Erythroblast (primary cell): ENCODE data around the gene TRIM68.

Experiments used
- GATA1 ChIP-seq: IDR thresholded peaks from 2 replicates; pipeline ENCODE4 v1.6.1; 2011; ENCODE audit warnings: low read depth, mild to moderate bottlenecking, control low read depth, low read length, moderate library complexity
- POLR2A ChIP-seq: IDR thresholded peaks from 2 replicates; pipeline ENCODE4 v1.6.1; 2011; ENCODE audit warnings: mild to moderate bottlenecking, low read length

DNA sequence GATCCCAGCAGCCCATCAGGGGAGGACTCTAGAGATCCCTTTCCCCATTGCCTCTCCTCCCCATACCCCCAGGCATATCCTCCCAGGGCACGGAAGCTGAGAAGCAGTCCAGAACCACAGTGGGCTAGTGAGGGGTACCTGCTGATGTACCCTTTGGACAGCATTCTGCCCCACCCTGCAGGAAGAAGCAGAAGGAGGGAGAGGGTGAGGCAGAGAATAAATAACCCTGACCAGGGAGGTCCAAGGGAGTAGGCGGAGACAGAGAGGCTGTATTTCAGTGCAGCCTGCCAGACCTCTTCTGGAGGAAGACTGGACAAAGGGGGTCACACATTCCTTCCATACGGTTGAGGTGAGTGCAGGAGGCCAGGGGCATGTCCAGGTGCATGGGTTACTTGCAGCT lies 35.7 kb upstream of the TRIM68 start, which contains the start of gene OR51E1:
- TF ChIP-seq POLR2A: no peak
- TF ChIP-seq GATA1: no peak
